Panc1 (cell line): ENCODE measurements around the gene RBCK1. TPM values are rescaled to one million over a fixed set of nuclear protein-coding genes. Genes with fewer than 3 reads are reported as not detected.

Source experiments
- ATAC-seq: fragments of 200-7000 bp; cut with Tn5 transposase; 2 replicates; pipeline ENCODE4 v1.9.1; 2020; ENCODE audit warnings: mild to moderate bottlenecking, moderate library complexity
- BruUV-seq: library from RNA; stranded (reverse); fragments of 400-500 nt; replicated peaks from 2 replicates; lab custom pipeline; 2021; lab: Mats Ljungman, UMichigan
- CTCF ChIA-PET: fragments of 300-600 bp; sonication (Branson Sonifier 250); formaldehyde crosslinking; loops from one replicate; lab custom pipeline; 2022; ENCODE audit warnings: antibody characterized with exemption; lab: Charles Lee
- POLR2A ChIA-PET: fragments of 300-600 bp; sonication (Branson Sonifier 250); formaldehyde crosslinking; loops from one replicate; lab custom pipeline; 2022; ENCODE audit warnings: antibody characterized with exemption; lab: Charles Lee
- DNase-seq: peaks from one replicate; pipeline ENCODE4 v3.0.0-alpha.2; 2010; ENCODE audit warnings: low read depth, low spot score
- H3K27ac ChIP-seq: 2 replicates; pipeline ENCODE4 v1.5.1; 2011; ENCODE audit warnings: mild to moderate bottlenecking, low read length, inconsistent platforms
- H3K27me3 ChIP-seq: fragments of 200-500 bp; sonication (Bioruptor generic); 2 replicates; pipeline ENCODE4 v1.6.0; 2014; ENCODE audit warnings: low read length, inconsistent platforms; ENCODE audit not compliant: control insufficient read depth, insufficient read depth
- H3K36me3 ChIP-seq: fragments of 200-500 bp; sonication (Bioruptor generic); 2 replicates; pipeline ENCODE4 v1.5.1; 2014; ENCODE audit warnings: inconsistent platforms, mild to moderate bottlenecking, low read length, moderate library complexity; ENCODE audit not compliant: control insufficient read depth, insufficient read depth
- H3K4me1 ChIP-seq: 2 replicates; pipeline ENCODE4 v1.5.1; 2011; ENCODE audit warnings: inconsistent platforms, mild to moderate bottlenecking, low read length, moderate library complexity; ENCODE audit not compliant: control insufficient read depth, insufficient read depth
- H3K4me3 ChIP-seq, 2 experiments: 2 replicates each; pipeline ENCODE4 v1.5.1; 2011 to 2012; ENCODE audit warnings: low read depth in 2 of 2, low read length in 2 of 2, mild to moderate bottlenecking in 2 of 2, inconsistent platforms in 1 of 2, moderate library complexity in 1 of 2
- H3K9me3 ChIP-seq: fragments of 200-500 bp; sonication (Bioruptor generic); 2 replicates; pipeline ENCODE4 v1.5.1; 2014; ENCODE audit warnings: low read depth, mild to moderate bottlenecking, inconsistent platforms, low read length, moderate library complexity; ENCODE audit not compliant: control insufficient read depth, insufficient read depth
- CTCF ChIP-seq: fragments of 450-650 bp; IDR thresholded peaks from 2 replicates; pipeline ENCODE4 v1.5.1; 2017; ENCODE audit warnings: mild to moderate bottlenecking
- POLR2AphosphoS5 ChIP-seq: IDR thresholded peaks from 2 replicates; pipeline ENCODE4 v1.6.1; 2012; ENCODE audit warnings: mild to moderate bottlenecking, low read depth, low read length, moderate library complexity
- REST ChIP-seq, 2 experiments: IDR thresholded peaks; 2 replicates each; pipeline ENCODE4 v1.6.1; 2011 to 2012; ENCODE audit warnings: low read depth in 2 of 2, control low read depth in 1 of 2, low read length in 1 of 2, mild to moderate bottlenecking in 1 of 2, moderate library complexity in 1 of 2; ENCODE audit not compliant: insufficient read depth in 1 of 2
- SIN3A ChIP-seq: IDR thresholded peaks from 2 replicates; pipeline ENCODE4 v1.6.1; 2012; ENCODE audit warnings: low read depth, mild to moderate bottlenecking, low read length, moderate library complexity, borderline replicate concordance; ENCODE audit not compliant: insufficient read depth
- TCF7L2 ChIP-seq: IDR thresholded peaks from 2 replicates; pipeline ENCODE4 v1.6.1; 2011; ENCODE audit warnings: mild to moderate bottlenecking, low read depth, low read length, inconsistent platforms
- in situ Hi-C: cut with HindIII; loops from 2 replicates; pipeline ENCODE4 v1.10.0; 2016; ENCODE audit warnings: low sequenced_read_pairs, low pct_unique_long_range_greater_than_20kb
- intact Hi-C: fragments of 100-400 bp; cut with micrococcal nuclease; formaldehyde crosslinking; loops from one replicate; pipeline ENCODE4 v1.10.0; 2022; ENCODE audit not compliant: unreplicated experiment
- total RNA-seq: library from RNA; stranded (reverse); gene quantifications from one replicate; pipeline ENCODE4 v1.2.1, GENCODE V29; 2021; ENCODE audit not compliant: unreplicated experiment

The RBCK1 gene
- total RNA-seq, 1 experiment from 2014 or later, result 97.1 TPM

- TF ChIP-seq TCF7L2 (no peak), REST (IDR thresholded peaks at IDR 0.05; ENCODE audit: insufficient read depth in 1 of 2, low read depth in 2 of 2, low read length in 1 of 2) (no peak), POLR2AphosphoS5 (peak; percentile 35; the same call in 1 of the 2 replicates), SIN3A (0 out of 2 replicates have a peak, but pooled peaks have one; percentile 23)
- Histone ChIP-seq H3K27me3 (no peaks in the 10 kb centered on the region), H3K4me1 (peaks cover 17% of the 10 kb centered on the region), H3K27ac (peak overlapping the region; percentile 68), H3K9me3 (no peaks in the 10 kb centered on the region), H3K36me3 (no peaks in the 10 kb centered on the region), H3K4me3 (peak overlapping the region; percentile 56 to 76)
- ATAC-seq (peak; percentile 75), DNase-seq (no peak)
- CTCF ChIA-PET, result interaction anchor here (0.6 to 0.7 kb wide), 2 partner anchors 21 to 56 kb away, joined by 3 to 6 read pairs; partner anchors contain the start of gene SOX12
- no TSS peak for BruUV-seq
- in situ Hi-C loops, result no loop called here
- intact Hi-C loops, result no loop called here
- POLR2A ChIA-PET, result interaction anchor here (0.6 to 1.1 kb wide), 2 partner anchors 25 to 29 kb away, joined by 3 to 6 read pairs; no protein-coding TSS in a partner anchor
These were observed 27.1 kb upstream of the RBCK1 start for GRCh38 chr20:380763-381580.

GRCh38 chr20:381581-382290 lies 26.4 kb upstream of the RBCK1 start:
- peak overlapping the region; percentile 56 to 76 for H3K4me3 ChIP-seq
- no peaks in the 10 kb centered on the region for H3K36me3 ChIP-seq
- POLR2A ChIA-PET, result no interaction called here
- BruUV-seq, result no TSS peak
- in situ Hi-C loops (no loop called here), intact Hi-C loops (no loop called here)
- H3K27ac ChIP-seq, result peak overlapping the region; percentile 81
- ATAC-seq, result peak; percentile 74
- TF ChIP-seq POLR2AphosphoS5 (peak; percentile 54; the same call in 1 of the 2 replicates), REST (IDR thresholded peaks at IDR 0.05; ENCODE audit: insufficient read depth in 1 of 2, low read depth in 2 of 2, low read length in 1 of 2) (no peak), TCF7L2 (peak; percentile 77; the same call in 1 of the 2 replicates), CTCF (no peak), SIN3A (0 out of 2 replicates have a peak, but pooled peaks have one; percentile 30)
- no peaks in the 10 kb centered on the region for H3K9me3 ChIP-seq
- no peaks in the 10 kb centered on the region for H3K27me3 ChIP-seq
- peaks cover 17% of the 10 kb centered on the region for H3K4me1 ChIP-seq
- no peak for DNase-seq
- CTCF ChIA-PET, result interaction anchor here (0.9 kb wide), 1 partner anchor 50 kb away, joined by 3 read pairs; no protein-coding TSS in a partner anchor
